ENCODE measurements around the gene ARHGAP22. TPM values are rescaled to one million over a fixed set of nuclear protein-coding genes. Genes with fewer than 3 reads are reported as not detected.

Gene ARHGAP22
- polyA plus RNA-seq, 1 donor from 2014 or later: 0.15 TPM

DNA sequence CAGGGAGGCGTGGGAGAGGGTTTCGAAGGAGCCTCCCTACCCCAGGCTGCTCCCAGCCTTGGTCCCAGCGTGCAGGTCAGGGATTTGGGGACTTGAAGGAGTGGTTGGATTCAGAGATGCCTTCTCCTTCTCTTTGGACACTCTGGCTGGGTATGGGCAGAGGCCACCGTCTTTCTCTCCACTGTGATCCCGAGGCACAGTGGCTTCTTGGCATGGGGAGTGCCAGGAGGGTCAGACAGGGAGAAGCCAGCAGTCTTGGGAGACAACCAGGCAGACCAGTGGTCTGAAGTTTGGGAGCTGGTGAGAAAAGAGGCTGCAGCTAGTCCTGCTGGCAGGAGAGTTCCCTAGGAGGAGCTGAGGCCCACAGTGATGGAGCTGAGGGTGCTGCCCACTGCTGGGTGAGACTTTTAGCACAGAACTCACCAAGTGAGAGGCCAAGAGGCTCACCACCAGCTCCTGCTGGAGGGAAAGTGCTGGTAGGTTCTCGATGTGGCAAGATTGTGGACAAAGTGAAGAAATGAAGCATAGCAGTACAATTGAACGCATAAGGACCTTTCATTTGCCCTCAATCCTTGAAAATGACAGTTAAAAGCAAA is 44.6 kb upstream of the ARHGAP22 start:
- no peak overlapping the region for H3K4me2 ChIP-seq (ENCODE audit: low read length)
- no peak overlapping the region for H3K9ac ChIP-seq (ENCODE audit: low read length)
- no peaks in the 10 kb centered on the region for H3F3A ChIP-seq (ENCODE audit: insufficient read depth, low read length, poor library complexity, severe bottlenecking)
- H3K9me3 ChIP-seq (ENCODE audit: low read length): no peaks in the 10 kb centered on the region
- H2AFZ ChIP-seq (ENCODE audit: low read depth, low read length): no peak overlapping the region
- TF ChIP-seq SMC3 (conservative IDR thresholded peaks at IDR 0.05; ENCODE audit: poor library complexity): no peak
- no peak for TF ChIP-seq TAF1 (IDR thresholded peaks at IDR 0.05; ENCODE audit: low read depth)
- TF ChIP-seq, protein P1, sequence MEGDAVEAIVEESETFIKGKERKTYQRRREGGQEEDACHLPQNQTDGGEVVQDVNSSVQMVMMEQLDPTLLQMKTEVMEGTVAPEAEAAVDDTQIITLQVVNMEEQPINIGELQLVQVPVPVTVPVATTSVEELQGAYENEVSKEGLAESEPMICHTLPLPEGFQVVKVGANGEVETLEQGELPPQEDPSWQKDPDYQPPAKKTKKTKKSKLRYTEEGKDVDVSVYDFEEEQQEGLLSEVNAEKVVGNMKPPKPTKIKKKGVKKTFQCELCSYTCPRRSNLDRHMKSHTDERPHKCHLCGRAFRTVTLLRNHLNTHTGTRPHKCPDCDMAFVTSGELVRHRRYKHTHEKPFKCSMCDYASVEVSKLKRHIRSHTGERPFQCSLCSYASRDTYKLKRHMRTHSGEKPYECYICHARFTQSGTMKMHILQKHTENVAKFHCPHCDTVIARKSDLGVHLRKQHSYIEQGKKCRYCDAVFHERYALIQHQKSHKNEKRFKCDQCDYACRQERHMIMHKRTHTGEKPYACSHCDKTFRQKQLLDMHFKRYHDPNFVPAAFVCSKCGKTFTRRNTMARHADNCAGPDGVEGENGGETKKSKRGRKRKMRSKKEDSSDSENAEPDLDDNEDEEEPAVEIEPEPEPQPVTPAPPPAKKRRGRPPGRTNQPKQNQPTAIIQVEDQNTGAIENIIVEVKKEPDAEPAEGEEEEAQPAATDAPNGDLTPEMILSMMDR (IDR thresholded peaks at IDR 0.05; ENCODE audit: poor library complexity, severe bottlenecking): no peak
- TF ChIP-seq, protein P2, sequence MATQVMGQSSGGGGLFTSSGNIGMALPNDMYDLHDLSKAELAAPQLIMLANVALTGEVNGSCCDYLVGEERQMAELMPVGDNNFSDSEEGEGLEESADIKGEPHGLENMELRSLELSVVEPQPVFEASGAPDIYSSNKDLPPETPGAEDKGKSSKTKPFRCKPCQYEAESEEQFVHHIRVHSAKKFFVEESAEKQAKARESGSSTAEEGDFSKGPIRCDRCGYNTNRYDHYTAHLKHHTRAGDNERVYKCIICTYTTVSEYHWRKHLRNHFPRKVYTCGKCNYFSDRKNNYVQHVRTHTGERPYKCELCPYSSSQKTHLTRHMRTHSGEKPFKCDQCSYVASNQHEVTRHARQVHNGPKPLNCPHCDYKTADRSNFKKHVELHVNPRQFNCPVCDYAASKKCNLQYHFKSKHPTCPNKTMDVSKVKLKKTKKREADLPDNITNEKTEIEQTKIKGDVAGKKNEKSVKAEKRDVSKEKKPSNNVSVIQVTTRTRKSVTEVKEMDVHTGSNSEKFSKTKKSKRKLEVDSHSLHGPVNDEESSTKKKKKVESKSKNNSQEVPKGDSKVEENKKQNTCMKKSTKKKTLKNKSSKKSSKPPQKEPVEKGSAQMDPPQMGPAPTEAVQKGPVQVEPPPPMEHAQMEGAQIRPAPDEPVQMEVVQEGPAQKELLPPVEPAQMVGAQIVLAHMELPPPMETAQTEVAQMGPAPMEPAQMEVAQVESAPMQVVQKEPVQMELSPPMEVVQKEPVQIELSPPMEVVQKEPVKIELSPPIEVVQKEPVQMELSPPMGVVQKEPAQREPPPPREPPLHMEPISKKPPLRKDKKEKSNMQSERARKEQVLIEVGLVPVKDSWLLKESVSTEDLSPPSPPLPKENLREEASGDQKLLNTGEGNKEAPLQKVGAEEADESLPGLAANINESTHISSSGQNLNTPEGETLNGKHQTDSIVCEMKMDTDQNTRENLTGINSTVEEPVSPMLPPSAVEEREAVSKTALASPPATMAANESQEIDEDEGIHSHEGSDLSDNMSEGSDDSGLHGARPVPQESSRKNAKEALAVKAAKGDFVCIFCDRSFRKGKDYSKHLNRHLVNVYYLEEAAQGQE (IDR thresholded peaks at IDR 0.05; ENCODE audit: borderline replicate concordance): no peak
- TF ChIP-seq POLR2AphosphoS5 (IDR thresholded peaks at IDR 0.05): no peak
- TF ChIP-seq RAD21 (conservative IDR thresholded peaks at IDR 0.05): no peak
- TF ChIP-seq EP300 (conservative IDR thresholded peaks at IDR 0.05; ENCODE audit: poor library complexity, severe bottlenecking): no peak
- no peak for TF ChIP-seq EZH2 (IDR thresholded peaks at IDR 0.05; ENCODE audit: borderline replicate concordance, insufficient read depth, low read length, poor library complexity, severe bottlenecking)
- no peak for TF ChIP-seq MXI1 (conservative IDR thresholded peaks at IDR 0.05; ENCODE audit: poor library complexity, severe bottlenecking)
- H3K36me3 ChIP-seq (ENCODE audit: insufficient read depth, low read length): no peaks in the 10 kb centered on the region
- no peak overlapping the region for H3K4me3 ChIP-seq (ENCODE audit: low read length)
- H4K20me1 ChIP-seq (ENCODE audit: insufficient read depth): no peaks in the 10 kb centered on the region
- H3K9me2 ChIP-seq (ENCODE audit: insufficient read depth, low read length): no peaks in the 10 kb centered on the region
- H3K79me2 ChIP-seq (replicated peaks; ENCODE audit: insufficient read depth, low read length): no peaks in the 10 kb centered on the region
- no peak overlapping the region for H3K27ac ChIP-seq (ENCODE audit: low read length)
- no peaks in the 10 kb centered on the region for H3K27me3 ChIP-seq (ENCODE audit: insufficient read depth, low read depth, low read length)

DNA sequence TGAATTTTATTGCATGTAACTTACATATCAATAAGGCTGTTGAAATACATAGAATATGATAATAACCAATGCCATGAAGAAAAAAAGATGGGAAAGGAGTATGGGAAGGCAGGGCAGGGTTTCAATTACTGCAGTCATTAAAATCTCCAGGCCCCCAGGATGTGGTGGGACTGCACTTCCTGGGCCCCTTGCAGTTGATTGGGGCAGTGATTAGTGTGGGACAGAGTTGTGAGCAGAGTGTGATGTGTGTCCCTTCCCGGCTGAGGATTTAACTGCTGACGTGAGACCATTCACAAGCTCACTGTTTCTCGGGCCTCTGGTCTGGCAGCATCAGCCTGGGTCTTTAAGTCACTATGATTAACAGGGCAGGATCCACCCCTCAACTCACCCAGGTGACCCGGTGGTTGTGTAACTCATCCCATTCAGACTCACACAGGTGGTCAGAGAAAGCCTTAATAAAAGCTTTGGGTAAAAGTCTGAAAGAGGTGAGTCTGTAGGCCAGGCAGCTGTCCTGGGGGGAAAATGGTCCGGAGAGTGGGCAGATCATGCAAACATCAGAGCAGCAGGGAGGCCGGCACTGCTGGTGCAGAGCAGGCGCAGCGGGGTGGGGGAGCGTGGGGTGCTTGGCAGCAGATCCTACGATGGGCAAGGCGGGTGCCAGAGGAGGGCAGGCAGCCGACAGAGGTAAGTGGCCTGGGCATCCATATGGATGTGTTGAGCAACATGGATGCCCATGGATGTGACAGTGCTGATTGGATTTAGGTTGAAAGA is 43.5 kb upstream of the ARHGAP22 start:
- H3K9me3 ChIP-seq (ENCODE audit: low read length): no peaks in the 10 kb centered on the region
- no peaks in the 10 kb centered on the region for H3F3A ChIP-seq (ENCODE audit: insufficient read depth, low read length, poor library complexity, severe bottlenecking)
- H3K79me2 ChIP-seq (replicated peaks; ENCODE audit: insufficient read depth, low read length): no peaks in the 10 kb centered on the region
- no peaks in the 10 kb centered on the region for H3K36me3 ChIP-seq (ENCODE audit: insufficient read depth, low read length)
- H3K4me3 ChIP-seq (ENCODE audit: low read length): no peak overlapping the region
- TF ChIP-seq SMC3 (conservative IDR thresholded peaks at IDR 0.05; ENCODE audit: poor library complexity) (no peak), TAF1 (IDR thresholded peaks at IDR 0.05; ENCODE audit: low read depth) (no peak), POLR2AphosphoS5 (IDR thresholded peaks at IDR 0.05) (no peak), EZH2 (IDR thresholded peaks at IDR 0.05; ENCODE audit: borderline replicate concordance, insufficient read depth, low read length, poor library complexity, severe bottlenecking) (no peak), EP300 (conservative IDR thresholded peaks at IDR 0.05; ENCODE audit: poor library complexity, severe bottlenecking) (no peak), MXI1 (conservative IDR thresholded peaks at IDR 0.05; ENCODE audit: poor library complexity, severe bottlenecking) (no peak), RAD21 (conservative IDR thresholded peaks at IDR 0.05) (no peak)
- TF ChIP-seq, protein P1 (IDR thresholded peaks at IDR 0.05; ENCODE audit: poor library complexity, severe bottlenecking): no peak
- TF ChIP-seq, protein P2 (IDR thresholded peaks at IDR 0.05; ENCODE audit: borderline replicate concordance): no peak
- H2AFZ ChIP-seq (ENCODE audit: low read depth, low read length): no peak overlapping the region
- no peak overlapping the region for H3K9ac ChIP-seq (ENCODE audit: low read length)
- H4K20me1 ChIP-seq (ENCODE audit: insufficient read depth): no peaks in the 10 kb centered on the region
- no peak overlapping the region for H3K4me2 ChIP-seq (ENCODE audit: low read length)
- no peaks in the 10 kb centered on the region for H3K9me2 ChIP-seq (ENCODE audit: insufficient read depth, low read length)
- H3K27me3 ChIP-seq (ENCODE audit: insufficient read depth, low read depth, low read length): no peaks in the 10 kb centered on the region
- no peak overlapping the region for H3K27ac ChIP-seq (ENCODE audit: low read length)

All from neural cell (in vitro differentiated cells).